MM.1S (cell line): ENCODE results near the gene FBXO3.

Experiments used
- EZH2 ChIP-seq: fragments of 300-600 bp; sonication (generic); optimal IDR thresholded peaks from 2 replicates; pipeline ENCODE3; 2017; ENCODE audit warnings: low read depth, mild to moderate bottlenecking, antibody characterized with exemption, low read length, mixed read lengths
- EZH2phosphoT487 ChIP-seq: fragments of 300-600 bp; sonication (generic); IDR thresholded peaks from 2 replicates; pipeline ENCODE4 v1.6.1; 2018; ENCODE audit warnings: antibody characterized with exemption, low read length
- TF ChIP-seq, protein P1 (sequence below): fragments of 300-600 bp; sonication (generic); IDR thresholded peaks from 2 replicates; pipeline ENCODE4 v1.5.1; 2016; ENCODE audit warnings: antibody characterized with exemption, low read length, mixed read lengths

GRCh38 chr11:33787076-33787475 is 12.8 kb upstream of the FBXO3 start:
- TF ChIP-seq, protein P1, sequence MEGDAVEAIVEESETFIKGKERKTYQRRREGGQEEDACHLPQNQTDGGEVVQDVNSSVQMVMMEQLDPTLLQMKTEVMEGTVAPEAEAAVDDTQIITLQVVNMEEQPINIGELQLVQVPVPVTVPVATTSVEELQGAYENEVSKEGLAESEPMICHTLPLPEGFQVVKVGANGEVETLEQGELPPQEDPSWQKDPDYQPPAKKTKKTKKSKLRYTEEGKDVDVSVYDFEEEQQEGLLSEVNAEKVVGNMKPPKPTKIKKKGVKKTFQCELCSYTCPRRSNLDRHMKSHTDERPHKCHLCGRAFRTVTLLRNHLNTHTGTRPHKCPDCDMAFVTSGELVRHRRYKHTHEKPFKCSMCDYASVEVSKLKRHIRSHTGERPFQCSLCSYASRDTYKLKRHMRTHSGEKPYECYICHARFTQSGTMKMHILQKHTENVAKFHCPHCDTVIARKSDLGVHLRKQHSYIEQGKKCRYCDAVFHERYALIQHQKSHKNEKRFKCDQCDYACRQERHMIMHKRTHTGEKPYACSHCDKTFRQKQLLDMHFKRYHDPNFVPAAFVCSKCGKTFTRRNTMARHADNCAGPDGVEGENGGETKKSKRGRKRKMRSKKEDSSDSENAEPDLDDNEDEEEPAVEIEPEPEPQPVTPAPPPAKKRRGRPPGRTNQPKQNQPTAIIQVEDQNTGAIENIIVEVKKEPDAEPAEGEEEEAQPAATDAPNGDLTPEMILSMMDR, result no peak
- no peak for TF ChIP-seq EZH2
- TF ChIP-seq EZH2phosphoT487, result no peak
